Measurements from ENCODE around the gene KRT39.

GRCh38 chr17:41013181-41013580 lies 46.4 kb upstream of the KRT39 start:
- no peak for TF ChIP-seq POLR2A (IDR thresholded peaks at IDR 0.05)
- no peak for TF ChIP-seq CTCF (IDR thresholded peaks at IDR 0.05 in 4 of 5, conservative IDR thresholded peaks at IDR 0.05 in 1 of 5)
